H1 (cell line): ENCODE results near the gene SMYD3. TPM values are rescaled to one million over a fixed set of nuclear protein-coding genes. Genes with fewer than 3 reads are reported as not detected.

Experiments used
- CTCF ChIA-PET: fragments of 300-600 bp; sonication (Branson Sonifier 250); formaldehyde crosslinking; loops from one replicate; lab custom pipeline; 2021; ENCODE audit not compliant: partially characterized antibody; lab: Charles Lee
- POLR2A ChIA-PET: fragments of 300-600 bp; sonication (Branson Sonifier 250); formaldehyde crosslinking; loops from one replicate; lab custom pipeline; 2021; ENCODE audit warnings: inconsistent platforms; ENCODE audit not compliant: partially characterized antibody; lab: Charles Lee
- DNase-seq, 2 experiments: peaks; one replicate each; pipeline versions ENCODE4 v3.0.0 to v3.0.0-alpha.2; 2010 to 2022; ENCODE audit warnings: low spot score in 2 of 2, low read depth in 1 of 2, mixed read lengths in 1 of 2
- FAIRE-seq: peaks from 2 replicates; lab custom pipeline; 2011; peaks lifted over from hg19 to GRCh38; lab: Jason Lieb, UNC
- H2AFZ ChIP-seq: 2 replicates; pipeline ENCODE4 v1.8.1; 2012; ENCODE audit warnings: low read length, inconsistent platforms
- H2AK5ac ChIP-seq: 2 replicates; pipeline ENCODE4 v1.6.1; 2013; ENCODE audit warnings: low read depth, low read length
- H2BK120ac ChIP-seq: replicated peaks from 2 replicates; pipeline ENCODE3; 2013; ENCODE audit warnings: low read depth, low read length, inconsistent platforms
- H2BK12ac ChIP-seq: 2 replicates; pipeline ENCODE4 v1.6.1; 2013; ENCODE audit warnings: low read depth, low read length
- H2BK15ac ChIP-seq: 2 replicates; pipeline ENCODE4 v1.6.1; 2013; ENCODE audit warnings: low read length
- H2BK20ac ChIP-seq: 2 replicates; pipeline ENCODE4 v1.6.1; 2013; ENCODE audit warnings: low read length
- H2BK5ac ChIP-seq: 2 replicates; pipeline ENCODE4 v1.6.1; 2013; ENCODE audit warnings: low read depth, low read length
- H3K14ac ChIP-seq: 2 replicates; pipeline ENCODE4 v1.6.1; 2013; ENCODE audit warnings: inconsistent platforms; ENCODE audit not compliant: insufficient read length
- H3K18ac ChIP-seq: 2 replicates; pipeline ENCODE4 v1.6.1; 2013; ENCODE audit warnings: low read length; ENCODE audit errors: extremely low read depth
- H3K23ac ChIP-seq: 2 replicates; pipeline ENCODE4 v1.6.1; 2013; ENCODE audit warnings: inconsistent platforms; ENCODE audit not compliant: insufficient read length
- H3K23me2 ChIP-seq: 2 replicates; pipeline ENCODE4 v1.6.1; 2013; ENCODE audit warnings: low read depth, low read length
- H3K27ac ChIP-seq: 2 replicates; pipeline ENCODE4 v1.6.1; 2011; ENCODE audit warnings: low read depth, low read length, inconsistent platforms
- H3K27me3 ChIP-seq, 4 experiments: replicated peaks in 1 of 4; 1 replicate in 1 of 4; 2 replicates in 3 of 4; pipeline versions ENCODE4 v1.6.1 to v1.8.1; 2011 to 2013; ENCODE audit warnings: low read length in 3 of 4, mild to moderate bottlenecking in 3 of 4, inconsistent platforms in 2 of 4, mixed read lengths in 2 of 4, moderate library complexity in 1 of 4; ENCODE audit not compliant: control insufficient read depth in 3 of 4, insufficient read depth in 3 of 4; ENCODE audit errors: extremely low read depth in 1 of 4
- H3K36me3 ChIP-seq, 4 experiments: 2 replicates each; pipeline versions ENCODE4 v1.6.1 to v1.8.1; 2011 to 2013; ENCODE audit warnings: mild to moderate bottlenecking in 4 of 4, low read length in 3 of 4, moderate library complexity in 2 of 4, control low read depth in 1 of 4, inconsistent platforms in 1 of 4; ENCODE audit not compliant: insufficient read depth in 4 of 4, control insufficient read depth in 2 of 4
- H3K4ac ChIP-seq: replicated peaks from 2 replicates; pipeline ENCODE3; 2013; ENCODE audit warnings: low read length, low read depth, mixed read lengths, inconsistent platforms; ENCODE audit not compliant: insufficient read length
- H3K4me1 ChIP-seq, 4 experiments: replicated peaks in 1 of 4; 1 replicate in 1 of 4; 2 replicates in 3 of 4; pipeline versions ENCODE4 v1.6.1 to v1.8.1; 2011 to 2013; ENCODE audit warnings: low read length in 3 of 4, inconsistent platforms in 2 of 4, mixed read lengths in 1 of 4; ENCODE audit not compliant: insufficient read depth in 4 of 4, control insufficient read depth in 3 of 4
- H3K4me2 ChIP-seq, 2 experiments: 2 replicates each; pipeline versions ENCODE4 v1.6.1 to v1.8.1; 2011 to 2013; ENCODE audit warnings: low read depth in 2 of 2, low read length in 2 of 2, control low read depth in 1 of 2, inconsistent platforms in 1 of 2, mild to moderate bottlenecking in 1 of 2; ENCODE audit not compliant: insufficient read depth in 1 of 2
- H3K4me3 ChIP-seq, 4 experiments: fragments of 200-600, 300-600 bp in 1 of 4; sonication (generic), shearing (Covaris generic), sonication (Bioruptor Twin) in 1 of 4; 2 replicates each; pipeline versions ENCODE4 v1.5.1 to v1.8.1; 2011 to 2016; ENCODE audit warnings: low read length in 4 of 4, low read depth in 3 of 4, control low read depth in 2 of 4, inconsistent platforms in 2 of 4, mild to moderate bottlenecking in 2 of 4, mixed read lengths in 1 of 4, moderate library complexity in 1 of 4; ENCODE audit not compliant: insufficient read depth in 2 of 4; ENCODE audit errors: extremely low read depth in 1 of 4
- H3K56ac ChIP-seq: replicated peaks from 2 replicates; pipeline ENCODE3; 2013; ENCODE audit warnings: low read depth, mild to moderate bottlenecking, mixed read lengths, low read length, inconsistent platforms; ENCODE audit not compliant: insufficient read length
- H3K79me1 ChIP-seq: 2 replicates; pipeline ENCODE4 v1.6.1; 2013; ENCODE audit warnings: low read depth, low read length, control low read depth
- H3K79me2 ChIP-seq, 2 experiments: 2 replicates each; pipeline versions ENCODE4 v1.6.1 to v1.8.1; 2012 to 2013; ENCODE audit warnings: low read length in 2 of 2, mild to moderate bottlenecking in 2 of 2, inconsistent platforms in 1 of 2; ENCODE audit not compliant: insufficient read depth in 2 of 2, control insufficient read depth in 1 of 2
- H3K9ac ChIP-seq, 4 experiments: replicated peaks in 1 of 4; 1 replicate in 1 of 4; 2 replicates in 3 of 4; pipeline versions ENCODE4 v1.6.1 to v1.8.1; 2011 to 2013; ENCODE audit warnings: low read depth in 3 of 4, low read length in 3 of 4, control low read depth in 2 of 4, mild to moderate bottlenecking in 2 of 4, moderate library complexity in 2 of 4, inconsistent platforms in 1 of 4; ENCODE audit errors: extremely low read depth in 1 of 4
- H3K9me3 ChIP-seq, 2 experiments: 2 replicates each; pipeline versions ENCODE4 v1.6.1 to v1.8.1; 2012 to 2013; ENCODE audit warnings: mild to moderate bottlenecking in 2 of 2, moderate library complexity in 2 of 2, control low read depth in 1 of 2, inconsistent platforms in 1 of 2, low read depth in 1 of 2, low read length in 1 of 2, mixed read lengths in 1 of 2; ENCODE audit not compliant: insufficient read depth in 2 of 2
- H4K20me1 ChIP-seq, 2 experiments: replicated peaks in 1 of 2; 2 replicates each; pipeline versions ENCODE3 to v1.8.1; 2011 to 2013; ENCODE audit warnings: inconsistent platforms in 2 of 2, low read length in 2 of 2, mild to moderate bottlenecking in 1 of 2; ENCODE audit not compliant: insufficient read depth in 2 of 2, control insufficient read depth in 1 of 2
- H4K5ac ChIP-seq: 2 replicates; pipeline ENCODE4 v1.6.1; 2013; ENCODE audit warnings: low read length, low read depth, mixed read lengths, inconsistent platforms; ENCODE audit not compliant: insufficient read length
- H4K8ac ChIP-seq: 2 replicates; pipeline ENCODE4 v1.8.0; 2013; ENCODE audit warnings: mild to moderate bottlenecking, moderate library complexity, low read length, inconsistent platforms; ENCODE audit not compliant: insufficient read depth; ENCODE audit errors: extremely low read depth
- H4K91ac ChIP-seq: replicated peaks from 2 replicates; pipeline ENCODE3; 2013; ENCODE audit warnings: low read length, mixed read lengths, inconsistent platforms; ENCODE audit not compliant: insufficient read length
- BACH1 ChIP-seq: IDR thresholded peaks from 2 replicates; pipeline ENCODE4 v1.6.1; 2012; ENCODE audit warnings: low read length, improper control_type of control experiment
- CEBPB ChIP-seq: IDR thresholded peaks from 2 replicates; pipeline ENCODE4 v1.6.1; 2012; ENCODE audit warnings: low read depth, low read length
- CHD1 ChIP-seq: IDR thresholded peaks from 2 replicates; pipeline ENCODE4 v1.6.1; 2012; ENCODE audit warnings: low read depth, low read length, improper control_type of control experiment
- CHD2 ChIP-seq: IDR thresholded peaks from 2 replicates; pipeline ENCODE4 v1.6.1; 2012; ENCODE audit warnings: low read length, improper control_type of control experiment
- CREB1 ChIP-seq: IDR thresholded peaks from 2 replicates; pipeline ENCODE4 v1.6.1; 2012; ENCODE audit warnings: inconsistent platforms
- GTF2F1 ChIP-seq: IDR thresholded peaks from 2 replicates; pipeline ENCODE4 v1.6.1; 2012; ENCODE audit warnings: low read depth, low read length, improper control_type of control experiment, borderline replicate concordance
- MAFK ChIP-seq: IDR thresholded peaks from 2 replicates; pipeline ENCODE4 v1.6.1; 2012; ENCODE audit warnings: low read depth, mild to moderate bottlenecking, improper control_type of control experiment, low read length
- RAD21 ChIP-seq, 2 experiments: IDR thresholded peaks in 1 of 2; conservative IDR thresholded peaks in 1 of 2; 2 replicates each; pipeline ENCODE4 v1.6.1; 2011; ENCODE audit warnings: low read depth in 2 of 2, low read length in 2 of 2, improper control_type of control experiment in 1 of 2, inconsistent platforms in 1 of 2, mild to moderate bottlenecking in 1 of 2, moderate library complexity in 1 of 2
- RFX5 ChIP-seq: IDR thresholded peaks from 2 replicates; pipeline ENCODE4 v1.6.1; 2011; ENCODE audit warnings: low read depth, low read length, improper control_type of control experiment, borderline replicate concordance
- WGBS, 2 experiments: shearing (Covaris generic) in 1 of 2; methylation state at CpG; one replicate each; pipeline versions ENCODE4 v1.1.6 to v1.1.7; 2013 to 2015; ENCODE audit warnings: low lambda C conversion rate in 2 of 2, mixed read lengths in 2 of 2, inconsistent platforms in 1 of 2, low coverage in 1 of 2, missing lambda C conversion rate in 1 of 2; ENCODE audit not compliant: insufficient replicate concordance in 2 of 2, insufficient coverage in 1 of 2, insufficient read length in 1 of 2; ENCODE audit errors: extremely low coverage in 1 of 2, missing lambda C conversion rate in 1 of 2; 5-methylcytosine and 5-hydroxymethylcytosine counted together
- polyA plus RNA-seq, 7 experiments: library from polyadenylated mRNA; depleted of rRNA in 3 of 7; stranded (reverse) in 5 of 7; unstranded in 2 of 7; fragments of >200 nt in 5 of 7; fragments of 200-250 nt in 2 of 7; gene quantifications; 1 replicate in 5 of 7; 2 replicates in 1 of 7; 4 replicates in 1 of 7; pipeline versions ENCODE4 v1.2.1 to v1.2.3, GENCODE V29; 2011 to 2013; ENCODE audit warnings: missing spikeins in 2 of 7, mixed read lengths in 2 of 7
- total RNA-seq: library from RNA; stranded (reverse); fragmentation: NEBNext Ultra II Directional; extraction: Animal tissue kit (Norgen Biotek cat#: 25700); gene quantifications from 2 replicates; pipeline ENCODE4 v1.2.1, GENCODE V29; 2021
- TF ChIP-seq, protein P1 (sequence below), 3 experiments: IDR thresholded peaks; 1 replicate in 2 of 3; 2 replicates in 1 of 3; pipeline versions ENCODE4 v1.5.1 to v1.6.1; 2011; ENCODE audit warnings: low read length in 3 of 3, mild to moderate bottlenecking in 3 of 3, inconsistent platforms in 2 of 3, low read depth in 1 of 3, moderate library complexity in 1 of 3; ENCODE audit not compliant: insufficient read depth in 1 of 3; ENCODE audit errors: control extremely low read depth in 1 of 3

SMYD3 gene
- total and polyA plus RNA-seq, 2 of the 8 experiments (the other 6 are each of a cell fraction or from before 2014, with no cell fraction given), result 17.3 to 25.4 TPM

DNA sequence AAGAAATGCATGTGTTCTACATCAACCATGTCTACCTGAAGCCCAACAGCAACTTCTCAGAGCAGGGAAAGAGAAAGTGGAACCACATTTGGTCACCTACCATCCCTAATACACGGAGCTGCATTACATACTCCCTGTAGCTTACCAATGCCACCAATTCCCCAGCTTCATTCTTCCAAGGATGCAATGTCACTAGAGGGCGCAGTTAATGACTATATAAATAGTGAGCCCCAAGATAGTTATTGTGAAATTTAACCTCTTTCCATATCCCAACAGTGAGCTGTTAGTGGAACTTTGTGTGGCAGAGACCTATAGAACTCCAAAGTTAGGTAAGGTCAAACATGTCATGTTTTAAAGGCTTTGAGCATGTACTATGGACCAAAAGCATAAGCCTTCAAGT, 618.3 kb downstream of the SMYD3 start:
- no peaks in the 10 kb centered on the region for H3K79me2 ChIP-seq
- no peaks in the 10 kb centered on the region; a peak in 1 of 7 replicates for H3K27me3 ChIP-seq
- H3K4me3 ChIP-seq, result no peak overlapping the region
- H3K36me3 ChIP-seq, result no peaks in the 10 kb centered on the region
- TF ChIP-seq CREB1 (no peak), RAD21 (IDR thresholded peaks at IDR 0.05 in 1 of 2, conservative IDR thresholded peaks at IDR 0.05 in 1 of 2; ENCODE audit: low read depth in 2 of 2, low read length in 2 of 2) (peak; percentile 46 to 64), RFX5 (no peak), CEBPB (peak; percentile 68; the same call in 1 of the 2 replicates), MAFK (no peak), CHD1 (no peak), BACH1 (no peak), CHD2 (no peak), GTF2F1 (no peak)
- TF ChIP-seq, protein P1, sequence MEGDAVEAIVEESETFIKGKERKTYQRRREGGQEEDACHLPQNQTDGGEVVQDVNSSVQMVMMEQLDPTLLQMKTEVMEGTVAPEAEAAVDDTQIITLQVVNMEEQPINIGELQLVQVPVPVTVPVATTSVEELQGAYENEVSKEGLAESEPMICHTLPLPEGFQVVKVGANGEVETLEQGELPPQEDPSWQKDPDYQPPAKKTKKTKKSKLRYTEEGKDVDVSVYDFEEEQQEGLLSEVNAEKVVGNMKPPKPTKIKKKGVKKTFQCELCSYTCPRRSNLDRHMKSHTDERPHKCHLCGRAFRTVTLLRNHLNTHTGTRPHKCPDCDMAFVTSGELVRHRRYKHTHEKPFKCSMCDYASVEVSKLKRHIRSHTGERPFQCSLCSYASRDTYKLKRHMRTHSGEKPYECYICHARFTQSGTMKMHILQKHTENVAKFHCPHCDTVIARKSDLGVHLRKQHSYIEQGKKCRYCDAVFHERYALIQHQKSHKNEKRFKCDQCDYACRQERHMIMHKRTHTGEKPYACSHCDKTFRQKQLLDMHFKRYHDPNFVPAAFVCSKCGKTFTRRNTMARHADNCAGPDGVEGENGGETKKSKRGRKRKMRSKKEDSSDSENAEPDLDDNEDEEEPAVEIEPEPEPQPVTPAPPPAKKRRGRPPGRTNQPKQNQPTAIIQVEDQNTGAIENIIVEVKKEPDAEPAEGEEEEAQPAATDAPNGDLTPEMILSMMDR (IDR thresholded peaks at IDR 0.05; ENCODE audit: control extremely low read depth in 1 of 3, insufficient read depth in 1 of 3, low read depth in 1 of 3, low read length in 3 of 3), result peak in 2 of 3 experiments; percentile 51 to 72; a peak in 3 of 4 replicates
- WGBS, 2 experiments, result 27% methylated on average over 2 of the region's 2 CpGs; no CpG with 5 or more reads in 1 of the 2 experiments
- ChIA-PET CTCF (interaction anchor here (0.5 to 2.8 kb wide), 41 partner anchors 8 to 561 kb away, joined by 3 to 41 read pairs (median 4); no protein-coding TSS in a partner anchor), POLR2A (no interaction called here)
- H2BK12ac ChIP-seq, result no peak overlapping the region
- no peak overlapping the region for H3K14ac ChIP-seq
- H4K5ac ChIP-seq, result no peak overlapping the region
- H2BK5ac ChIP-seq, result no peak overlapping the region
- H2BK15ac ChIP-seq, result no peak overlapping the region
- H3K9ac ChIP-seq, result no peak overlapping the region
- H3K23ac ChIP-seq, result no peak overlapping the region
- no peaks in the 10 kb centered on the region for H3K79me1 ChIP-seq
- H4K8ac ChIP-seq, result no peak overlapping the region
- no peaks in the 10 kb centered on the region for H3K23me2 ChIP-seq
- H2AFZ ChIP-seq, result no peak overlapping the region
- no peak overlapping the region for H3K4ac ChIP-seq
- no peaks in the 10 kb centered on the region for H3K9me3 ChIP-seq
- H3K56ac ChIP-seq, result no peak overlapping the region
- H3K18ac ChIP-seq, result no peak overlapping the region
- no peak overlapping the region for H2BK120ac ChIP-seq
- H2AK5ac ChIP-seq, result no peak overlapping the region
- no peaks in the 10 kb centered on the region for H4K20me1 ChIP-seq
- no peak overlapping the region for H3K4me2 ChIP-seq
- FAIRE-seq, result no peak
- no peak overlapping the region for H3K27ac ChIP-seq
- peak in 1 of 2 experiments; percentile 5 for DNase-seq
- H4K91ac ChIP-seq, result no peak overlapping the region
- no peak overlapping the region for H2BK20ac ChIP-seq
- H3K4me1 ChIP-seq, result no peaks in the 10 kb centered on the region
